NCI-H82 treated with DMSO at 0.1 percent for 48 hours (cell line): ENCODE measurements around the gene RASGEF1B.
A peak's percentile ranks its signal among the peaks of the same experiment; 100 is the strongest.

Source experiments
- DNase-seq: peaks from one replicate; lab custom pipeline; 2025; ENCODE audit not compliant: unreplicated experiment; lab: John Stamatoyannopoulos, UW

RASGEF1B gene

DNA sequence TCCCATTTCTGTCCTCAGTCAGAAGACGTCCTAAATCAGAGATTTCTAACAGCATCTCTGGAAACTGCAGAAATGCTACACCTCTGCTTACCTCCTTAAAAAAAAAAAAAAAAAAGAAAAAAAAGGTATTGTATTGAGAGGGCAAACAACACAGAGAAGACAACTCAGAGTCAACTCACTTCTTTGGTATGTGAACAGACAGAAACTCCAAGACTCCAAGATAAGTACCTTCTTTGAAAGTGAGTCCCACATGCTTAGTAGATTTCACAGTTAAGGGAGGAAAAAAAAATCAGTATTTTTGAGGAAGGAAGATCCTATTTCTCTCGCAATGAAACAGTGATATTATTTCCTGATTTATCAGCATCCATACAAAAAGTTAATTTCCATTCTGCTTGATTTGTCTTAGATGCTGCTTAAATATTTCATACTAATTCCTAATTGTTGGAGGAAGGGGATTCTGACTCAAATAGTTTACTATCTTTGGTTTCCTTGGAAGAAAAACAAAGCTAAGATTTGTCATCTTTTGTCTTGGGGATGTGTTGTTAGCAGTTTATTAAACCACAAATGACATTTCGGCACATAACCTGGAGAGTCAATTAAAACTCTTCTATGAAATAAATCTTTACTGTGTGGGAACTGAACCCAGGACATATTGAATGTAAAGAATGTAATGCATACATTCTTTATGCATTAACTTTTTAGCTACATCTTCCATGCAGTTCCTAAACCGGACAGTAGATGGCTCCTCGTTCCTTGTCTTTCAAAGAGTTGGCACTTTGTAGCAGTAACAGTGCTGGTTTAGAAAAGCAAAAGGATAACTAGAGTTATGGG lies 4.7 kb downstream of the RASGEF1B start:
- peak; percentile 59 for DNase-seq

DNA sequence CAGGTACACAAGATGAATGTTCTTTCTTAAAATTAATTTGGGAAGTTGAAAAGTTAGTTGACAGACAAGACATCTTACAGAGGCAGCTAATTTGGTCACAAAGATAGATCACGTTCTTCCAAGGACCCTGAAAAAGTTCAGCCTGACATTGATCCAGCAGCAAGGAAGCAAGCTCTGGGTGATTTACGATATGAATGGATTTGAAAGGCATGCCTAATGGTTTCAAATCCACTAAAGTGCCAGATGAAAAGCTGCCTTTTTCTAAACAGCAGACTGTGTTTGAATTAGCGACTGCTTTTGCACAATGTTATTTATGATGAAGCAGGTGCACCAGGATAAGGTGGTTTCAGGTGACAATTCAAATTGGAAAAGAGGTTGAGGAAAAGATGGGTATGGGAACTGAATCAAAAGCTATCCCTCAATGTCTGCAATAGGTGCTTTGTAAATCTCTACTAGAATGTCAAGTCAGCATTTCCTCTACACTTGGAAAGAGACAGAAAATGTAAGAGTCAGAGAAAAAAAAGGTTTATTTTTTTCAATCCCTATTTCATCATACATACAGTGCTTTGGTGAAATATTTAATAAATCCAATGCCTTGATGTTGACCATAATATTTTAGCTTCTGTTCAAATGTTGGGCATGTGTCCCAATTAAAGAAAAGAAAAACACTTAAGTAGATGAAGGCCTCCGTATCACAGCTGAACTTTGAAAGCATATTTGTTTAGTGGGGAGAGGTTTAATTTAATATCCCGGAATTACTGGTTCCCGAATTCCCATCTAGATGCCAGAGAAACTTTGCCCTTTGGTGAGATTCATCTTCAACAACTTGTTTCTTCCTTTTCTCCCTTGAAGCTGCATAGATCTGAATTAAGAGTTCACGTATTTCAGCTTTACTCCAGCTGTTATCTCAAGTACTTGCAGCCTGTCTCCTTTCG lies 6.0 kb downstream of the RASGEF1B start:
- peak; percentile 41 for DNase-seq

DNA sequence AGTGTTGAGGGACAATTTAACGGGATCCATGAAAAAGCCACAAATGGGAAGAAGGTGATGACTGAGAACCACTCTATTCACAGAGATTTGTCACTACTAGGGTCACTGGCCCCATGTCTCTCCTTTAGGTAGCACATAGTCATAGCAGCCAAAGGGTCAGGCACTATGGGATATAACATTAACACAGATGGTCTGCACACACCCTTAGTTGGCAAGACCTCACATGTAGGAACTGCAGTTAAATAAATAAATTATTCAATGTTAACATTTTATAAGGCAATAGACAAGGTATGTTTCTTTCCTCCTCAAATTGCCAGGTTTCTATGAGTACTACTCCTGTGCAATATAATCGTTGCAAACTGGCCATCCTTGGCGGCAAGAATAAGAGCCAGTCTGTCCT lies 10.9 kb downstream of the RASGEF1B start:
- no peak for DNase-seq

DNA sequence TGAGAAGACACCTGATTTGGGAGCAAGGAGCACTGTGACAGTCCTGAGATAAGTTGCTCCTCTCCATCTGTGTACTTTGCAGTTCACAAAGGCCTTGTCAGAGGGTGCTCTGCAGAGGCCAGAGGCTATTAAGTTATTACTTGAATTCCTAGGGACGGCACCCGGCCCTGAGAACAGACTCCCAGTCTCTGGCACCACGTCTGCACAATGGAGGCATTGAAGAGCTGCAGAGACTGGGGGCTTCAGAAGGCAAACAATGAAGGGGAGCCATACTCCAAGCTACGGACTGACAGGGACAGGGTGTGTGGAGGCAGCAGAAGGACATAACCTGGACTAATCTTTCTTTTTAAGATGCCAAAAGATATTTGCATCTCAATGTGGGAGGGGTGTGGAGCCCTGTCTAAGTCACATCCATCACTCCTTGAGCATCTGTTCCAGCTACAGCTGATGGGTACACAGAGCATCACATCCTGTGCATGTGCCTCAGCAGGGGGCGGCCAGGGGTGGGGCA lies 11.5 kb downstream of the RASGEF1B start:
- no peak for DNase-seq

DNA sequence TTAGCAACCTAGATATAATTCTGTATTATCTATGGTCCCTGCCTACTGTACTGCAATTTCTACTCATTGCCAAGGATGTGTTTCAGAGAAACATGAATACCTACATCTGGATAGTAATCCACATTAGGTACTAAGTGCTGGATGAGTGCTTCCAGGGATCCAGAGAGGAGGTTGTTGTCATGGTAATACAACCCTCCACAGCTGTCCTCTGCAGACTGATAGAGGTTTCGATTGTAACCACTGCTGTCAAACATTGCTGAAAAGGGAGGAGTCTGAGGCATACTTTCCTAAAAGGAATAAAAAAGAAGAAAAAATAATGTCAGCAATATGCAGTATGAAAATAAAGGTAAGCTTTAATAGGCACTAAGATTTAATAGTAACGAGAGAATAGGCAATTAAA lies 12.5 kb downstream of the RASGEF1B start:
- DNase-seq: no peak

DNA sequence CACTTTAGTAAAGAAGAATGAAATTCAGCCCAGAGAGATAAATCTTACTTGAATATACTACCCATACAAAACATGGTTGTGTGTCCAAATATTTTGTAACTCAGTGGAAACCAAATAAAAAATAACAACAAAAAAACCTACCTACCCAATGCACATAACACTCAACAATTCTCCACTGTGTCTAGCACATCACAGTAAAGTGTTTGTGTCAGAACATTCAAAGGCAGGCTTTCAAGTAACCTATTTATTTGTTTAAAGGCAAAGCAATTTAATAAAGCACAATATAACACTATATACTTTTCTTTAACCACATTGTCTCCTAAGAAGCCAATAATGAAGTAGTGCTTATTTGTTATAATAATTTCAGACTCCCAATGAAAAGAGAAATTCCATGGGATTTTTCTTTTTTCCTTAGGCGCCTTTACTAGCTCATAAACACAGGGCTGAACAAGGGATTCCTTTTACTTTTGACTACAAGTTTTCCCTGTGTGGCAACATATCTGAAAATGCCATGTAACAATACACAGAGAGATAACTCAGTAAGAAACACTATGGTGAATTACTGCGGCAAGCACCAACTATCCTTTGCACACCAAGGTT lies 13.7 kb downstream of the RASGEF1B start:
- DNase-seq: no peak

DNA sequence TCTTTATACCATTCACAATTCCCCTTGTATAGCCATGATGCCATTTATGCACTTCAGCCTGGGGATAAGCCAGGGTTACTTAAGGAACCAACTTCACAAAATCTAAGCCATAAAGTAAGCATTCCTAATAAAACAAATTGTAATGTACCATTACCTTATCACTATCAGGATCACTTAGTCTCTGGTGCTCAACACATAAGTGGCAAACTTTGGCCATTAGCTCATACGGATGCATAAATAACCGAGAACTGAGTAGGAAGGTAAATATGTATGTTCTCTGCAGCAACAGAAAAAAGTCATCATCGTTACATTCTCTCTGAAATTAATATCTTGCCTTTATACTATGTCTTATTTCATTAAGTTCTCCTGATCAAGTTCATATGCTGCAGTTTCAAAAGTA lies 14.4 kb downstream of the RASGEF1B start:
- no peak for DNase-seq

DNA sequence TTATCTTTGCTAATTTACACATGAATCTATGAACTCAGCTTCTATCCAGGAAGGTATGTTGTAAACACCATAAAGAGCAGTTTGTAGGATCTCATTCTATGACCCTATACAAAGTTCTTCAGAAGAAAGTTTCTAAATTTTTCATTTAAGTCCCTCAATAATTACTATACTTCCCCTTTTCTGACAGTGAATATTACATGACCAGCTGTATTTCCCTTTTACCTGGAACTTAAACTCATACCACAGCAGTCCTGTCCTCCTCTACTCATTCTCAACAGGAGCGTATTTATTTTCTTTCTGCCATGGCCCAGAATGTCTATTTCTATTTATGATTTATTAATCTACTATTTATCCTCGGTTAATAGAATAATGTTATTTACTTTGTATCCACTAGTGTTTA lies 15.8 kb downstream of the RASGEF1B start:
- no peak for DNase-seq

DNA sequence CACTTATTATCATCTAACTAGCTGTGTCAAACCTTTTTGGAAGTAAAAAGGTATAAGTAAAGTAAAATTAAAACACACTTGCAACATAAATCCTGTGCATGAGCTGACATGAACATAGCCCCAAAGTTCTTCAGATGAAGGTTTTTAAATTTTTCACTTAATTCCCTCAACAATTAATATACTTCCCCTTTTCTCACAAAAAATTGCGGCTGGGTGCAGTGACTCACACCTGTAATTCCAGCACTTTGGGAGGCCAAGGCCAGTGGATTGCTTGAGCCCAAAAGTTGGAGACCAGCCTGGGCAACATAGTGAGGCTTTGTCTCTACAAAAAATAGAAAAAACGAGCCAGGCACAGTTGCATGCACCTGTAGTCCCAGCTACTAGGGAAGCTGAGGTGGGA lies 16.8 kb downstream of the RASGEF1B start:
- no peak for DNase-seq

DNA sequence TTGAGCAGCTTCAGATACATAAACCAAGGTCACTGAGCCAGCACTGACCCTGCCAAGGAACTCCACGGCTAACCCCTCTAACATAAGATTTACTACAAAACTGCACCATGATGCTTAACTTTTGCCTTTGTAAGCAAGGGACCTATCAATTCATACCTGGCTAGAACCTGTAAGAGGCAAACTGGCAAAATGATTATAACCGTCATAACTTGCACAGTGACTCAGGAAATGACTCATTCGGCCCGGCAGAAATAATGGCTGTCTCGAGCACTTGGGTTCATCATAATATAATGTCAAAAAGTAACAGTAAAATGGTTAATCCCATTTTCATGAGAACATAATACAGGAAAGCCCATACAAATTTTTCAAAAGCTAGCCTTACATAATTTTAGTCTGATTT lies 17.2 kb downstream of the RASGEF1B start:
- no peak for DNase-seq

DNA sequence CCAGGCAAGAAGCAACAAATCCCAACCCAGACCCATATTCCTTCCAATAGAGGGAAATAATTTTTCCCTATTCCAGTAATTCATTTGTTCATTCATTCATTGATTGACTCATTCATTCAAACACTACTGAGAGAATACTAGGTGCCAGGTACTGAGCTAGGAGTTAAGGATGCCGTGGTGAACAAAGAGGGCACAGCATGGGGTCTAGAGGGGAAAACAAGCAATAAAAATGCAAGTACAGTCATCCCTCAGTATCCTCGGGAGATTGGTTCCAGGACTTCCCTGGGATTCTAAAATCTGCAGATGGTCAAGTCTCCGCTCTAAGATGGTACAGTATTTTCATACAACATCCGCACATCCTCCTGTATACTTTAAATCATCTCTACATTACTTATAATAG lies 18.7 kb downstream of the RASGEF1B start:
- no peak for DNase-seq

DNA sequence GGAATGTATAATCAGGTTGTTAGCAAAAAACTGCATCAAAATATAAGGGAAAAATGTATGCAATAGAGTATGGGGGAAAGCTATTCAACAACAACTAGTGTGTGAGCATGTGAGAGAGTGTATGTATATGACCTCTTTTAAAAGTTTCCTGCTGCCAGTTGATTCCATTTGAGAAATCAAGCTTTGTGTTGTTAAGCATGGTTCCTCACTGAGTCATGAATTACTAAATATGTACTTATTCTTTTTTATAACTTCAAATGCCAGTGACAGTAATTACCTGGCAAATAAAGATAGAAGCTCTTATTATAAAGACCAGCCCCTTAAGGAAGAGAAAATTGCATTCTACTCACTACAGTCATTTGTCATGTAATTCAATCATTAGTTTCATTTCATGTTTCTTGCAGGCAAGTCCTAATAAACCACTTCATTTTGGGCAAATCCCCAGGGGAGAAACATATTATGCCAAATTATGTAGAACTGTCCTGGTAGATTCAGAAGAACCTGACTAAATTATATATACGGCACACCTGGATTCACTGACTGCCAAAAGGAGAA lies 19.2 kb downstream of the RASGEF1B start:
- DNase-seq: no peak

DNA sequence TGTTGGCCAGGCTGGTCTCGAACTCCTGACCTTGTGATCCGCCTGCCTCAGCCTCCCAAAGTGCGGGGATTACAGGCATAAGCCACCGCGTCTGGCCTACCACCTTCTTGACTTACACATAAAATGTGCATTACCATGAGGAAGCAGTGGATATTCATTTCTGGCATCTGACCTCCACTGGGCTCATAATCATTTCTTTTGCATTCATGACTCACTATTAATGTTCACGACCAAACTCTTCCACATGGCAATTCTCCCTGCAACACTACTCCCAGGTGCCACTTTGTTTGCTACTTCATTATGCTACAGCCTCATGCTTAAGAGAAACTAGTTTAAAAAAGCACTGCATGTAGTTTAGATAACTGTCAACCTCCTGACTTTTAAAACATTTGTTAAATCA lies 22.7 kb downstream of the RASGEF1B start:
- no peak for DNase-seq

DNA sequence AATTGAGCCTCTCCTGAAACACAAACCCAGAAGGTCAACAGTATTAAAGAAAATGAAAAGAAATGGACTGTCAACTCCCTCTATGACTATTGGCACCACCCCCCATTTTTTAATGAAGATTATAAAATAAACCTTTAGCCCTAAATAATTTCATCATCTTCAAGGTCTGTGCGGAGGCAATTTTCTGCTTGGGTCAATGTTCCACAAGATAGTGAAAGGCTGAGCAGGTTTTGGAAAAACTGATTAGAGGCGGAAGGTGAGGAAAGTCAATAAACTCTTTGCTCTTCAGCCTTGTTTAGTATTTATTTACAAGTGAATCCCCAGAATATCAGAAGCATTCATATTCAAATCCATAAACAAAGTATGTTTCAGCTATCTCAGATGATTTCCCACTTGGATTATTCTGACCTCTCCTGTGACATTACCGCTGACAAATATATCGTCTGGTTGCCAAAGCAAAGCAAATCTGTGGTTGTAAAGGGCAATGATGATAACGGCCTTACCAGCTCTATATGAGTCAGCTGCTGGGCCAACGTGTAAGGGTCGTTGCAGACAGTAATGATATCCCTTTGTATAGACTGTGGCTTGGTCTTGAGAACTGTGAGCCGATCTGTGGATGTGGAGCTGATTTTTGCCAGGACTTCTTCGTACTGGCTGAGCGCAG lies 24.0 kb downstream of the RASGEF1B start:
- DNase-seq: no peak

DNA sequence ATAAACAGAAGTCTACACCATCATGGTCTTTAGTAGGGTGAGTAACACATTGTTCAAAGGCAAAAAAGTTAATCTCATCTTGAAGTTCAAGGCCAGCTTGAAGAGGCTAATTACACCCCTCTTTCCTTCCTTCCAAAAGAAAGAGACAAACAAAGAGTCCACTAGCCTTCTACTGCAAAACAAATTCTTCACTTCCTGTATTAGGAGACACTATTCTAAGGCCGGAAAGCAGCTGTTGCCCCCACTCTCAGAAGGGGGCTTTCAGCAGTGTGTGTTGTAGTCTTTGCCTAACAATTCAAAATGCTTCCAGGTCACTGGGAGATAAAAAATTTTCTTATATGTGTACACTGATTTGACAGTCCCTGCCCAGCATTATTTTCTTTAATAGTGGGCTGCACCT lies 25.1 kb downstream of the RASGEF1B start:
- no peak for DNase-seq

DNA sequence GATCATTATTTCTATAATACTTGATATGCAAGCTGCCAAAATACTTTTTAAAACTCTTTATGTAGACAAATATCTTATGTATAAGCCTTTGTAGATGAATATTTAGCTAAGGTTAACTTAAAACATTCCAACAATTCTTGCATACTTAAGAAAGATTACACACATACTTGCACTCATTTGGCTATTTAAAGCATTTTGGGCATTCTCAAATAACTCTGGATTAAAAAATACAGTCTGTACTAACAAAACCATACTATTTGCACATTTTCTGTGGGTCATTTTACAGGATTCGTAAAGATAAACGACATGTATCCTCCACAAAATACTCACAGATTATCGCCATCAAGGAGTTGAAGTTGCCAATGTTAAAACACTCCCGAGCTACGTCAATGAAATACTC lies 26.5 kb downstream of the RASGEF1B start:
- DNase-seq: no peak

DNA sequence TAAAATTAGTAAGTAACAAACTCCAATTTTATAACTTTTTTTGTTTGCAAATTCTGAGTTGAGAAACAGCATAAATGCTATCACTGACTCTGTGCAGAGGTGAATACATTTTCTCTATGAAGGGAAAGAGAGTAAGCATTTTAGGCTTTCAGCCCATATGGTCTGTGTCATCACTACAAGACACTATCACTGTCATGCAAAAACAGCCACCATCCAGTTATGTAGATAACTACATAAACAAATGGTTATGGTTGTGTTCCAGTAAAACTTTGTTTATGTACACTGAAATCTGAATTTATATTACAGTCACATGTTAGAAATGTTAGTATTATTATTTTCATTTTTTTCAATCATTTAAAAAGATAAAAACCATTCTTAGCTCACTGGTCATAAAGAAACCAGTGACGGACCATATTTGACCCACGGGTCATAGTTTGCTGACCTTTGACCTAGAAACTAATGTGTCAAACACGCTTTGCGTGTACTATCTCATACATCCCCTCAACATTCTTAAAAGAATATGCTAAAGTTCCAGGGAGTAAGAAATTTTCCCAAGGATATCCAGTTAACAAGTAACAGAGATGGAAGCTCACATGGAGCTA lies 29.1 kb downstream of the RASGEF1B start:
- DNase-seq: no peak

DNA sequence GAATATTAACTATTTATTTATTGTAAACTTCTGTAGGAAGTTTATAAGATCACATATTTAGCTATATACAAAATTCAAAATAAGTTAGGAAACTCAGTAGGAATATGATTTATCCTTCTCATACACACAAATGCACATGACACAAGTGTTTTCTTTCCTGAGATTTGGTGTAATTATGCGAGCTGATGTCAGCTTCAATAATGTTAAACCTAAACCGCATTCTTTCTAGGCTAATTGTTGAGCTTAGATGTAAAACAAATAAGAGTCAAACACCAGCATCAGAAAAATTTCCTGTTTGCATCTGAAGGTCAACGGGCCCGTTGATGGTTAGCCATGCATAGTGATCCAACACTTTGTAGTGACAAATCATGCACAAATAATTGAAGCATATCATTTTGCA lies 30.8 kb downstream of the RASGEF1B start:
- no peak for DNase-seq

DNA sequence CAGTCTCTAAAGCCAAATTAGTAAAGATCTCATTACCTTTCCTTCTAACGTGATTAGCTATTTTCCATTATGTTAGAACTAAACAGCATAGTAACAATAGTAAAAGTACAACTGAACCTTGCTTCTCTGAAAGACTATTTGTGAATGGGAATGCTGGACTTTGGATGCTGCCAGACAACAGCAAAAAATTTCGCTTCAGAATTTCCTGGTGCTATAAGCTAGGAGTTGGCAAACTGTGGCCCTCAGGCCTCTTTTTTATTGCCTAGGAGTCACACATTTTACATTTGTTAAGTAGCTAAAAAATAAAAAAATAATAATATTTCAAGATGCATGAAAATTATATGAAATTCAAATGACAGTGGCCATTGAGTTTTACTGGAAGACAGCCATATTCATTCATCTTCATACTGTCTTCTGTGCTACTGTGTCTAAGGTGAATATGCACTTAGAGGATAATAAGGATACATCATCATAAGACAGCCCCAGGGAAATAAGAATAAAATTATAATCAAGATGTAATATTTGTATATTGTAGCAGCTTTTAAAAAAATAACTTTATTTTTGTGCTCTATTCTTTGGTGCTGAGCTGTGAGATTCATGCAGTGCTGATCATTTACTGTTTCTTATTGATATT lies 34.6 kb downstream of the RASGEF1B start:
- no peak for DNase-seq

DNA sequence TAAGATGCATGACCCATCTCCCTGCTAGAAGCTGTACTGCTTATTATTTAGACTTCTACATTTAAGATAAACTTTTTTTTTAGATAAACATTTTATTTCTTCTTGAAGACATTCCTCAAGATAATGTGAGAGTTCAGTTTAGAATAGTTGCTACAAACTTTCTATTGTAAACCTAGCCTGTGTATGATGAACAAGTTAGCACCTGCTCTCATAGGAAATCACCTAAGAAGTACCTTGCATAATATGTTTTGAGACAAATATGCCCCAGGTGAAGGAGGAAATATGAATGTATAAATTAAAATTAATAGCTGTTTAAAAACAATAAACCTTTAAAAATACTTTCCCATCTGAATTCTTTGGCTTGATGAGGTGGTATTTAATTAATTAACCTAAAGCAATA lies 35.6 kb downstream of the RASGEF1B start:
- DNase-seq: no peak
